HepG2 (cell line): ENCODE measurements around the gene BIK. TPM values are rescaled to one million over a fixed set of nuclear protein-coding genes. Genes with fewer than 3 reads are reported as not detected.

Experiments used
- AGO1 ChIP-seq: fragments of 200-400 bp; formaldehyde crosslinking; IDR thresholded peaks from 2 replicates; pipeline ENCODE4 v1.6.1; 2017; ENCODE audit warnings: mild to moderate bottlenecking, low read depth, low read length, moderate library complexity; ENCODE audit not compliant: poor library complexity, severe bottlenecking
- FOXC1 ChIP-seq: sonication (generic); formaldehyde crosslinking; IDR thresholded peaks from 2 replicates; pipeline ENCODE4 v1.8.0; 2022; ENCODE audit warnings: mild to moderate bottlenecking, missing genetic modification reagents, borderline replicate concordance
- GABPB1 ChIP-seq: IDR thresholded peaks from 2 replicates; pipeline ENCODE4 v1.6.1; 2016; ENCODE audit warnings: mild to moderate bottlenecking, missing genetic modification reagents, moderate library complexity, missing compliant biosample characterization
- HIVEP1 ChIP-seq: sonication (generic); formaldehyde crosslinking; IDR thresholded peaks from 2 replicates; pipeline ENCODE4 v1.4.0; 2020; ENCODE audit warnings: mild to moderate bottlenecking, missing genetic modification reagents
- MYNN ChIP-seq: sonication (generic); formaldehyde crosslinking; IDR thresholded peaks from 2 replicates; pipeline ENCODE4 v1.4.0; 2020; ENCODE audit warnings: mild to moderate bottlenecking, low read depth, missing genetic modification reagents
- TOPORS ChIP-seq: sonication (generic); formaldehyde crosslinking; IDR thresholded peaks from 2 replicates; pipeline ENCODE4 v1.8.0; 2023; ENCODE audit warnings: mild to moderate bottlenecking, missing genetic modification reagents
- ZNF816 ChIP-seq: sonication (generic); formaldehyde crosslinking; IDR thresholded peaks from 2 replicates; pipeline ENCODE4 v1.8.0; 2022; ENCODE audit warnings: missing genetic modification reagents, mild to moderate bottlenecking, borderline replicate concordance
- ZZZ3 ChIP-seq: sonication (generic); formaldehyde crosslinking; IDR thresholded peaks from 2 replicates; pipeline ENCODE4 v1.4.0; 2020; ENCODE audit warnings: missing genetic modification reagents, mild to moderate bottlenecking, borderline replicate concordance
- polyA plus RNA-seq, 8 experiments: library from polyadenylated mRNA; depleted of rRNA in 3 of 8; stranded (reverse) in 7 of 8; unstranded in 1 of 8; fragments of >200 nt; fragmentation: Illumina TruSeq in 4 of 8; extraction: Trizol in 4 of 8; gene quantifications; 2 replicates each; pipeline versions ENCODE4 v1.2.1 to v1.2.3, GENCODE V29; 2011 to 2016; ENCODE audit warnings: low read depth in 4 of 8, missing spikeins in 1 of 8, mixed read lengths in 1 of 8; ENCODE audit not compliant: insufficient read depth in 1 of 8
- total RNA-seq, 5 experiments: library from RNA; depleted of rRNA; stranded (reverse); fragments of >200 nt; fragmentation: Illumina TruSeq; extraction: Trizol; gene quantifications; 2 replicates each; pipeline ENCODE4 v1.2.3, GENCODE V29; 2016; ENCODE audit warnings: low read depth in 1 of 5
- TF ChIP-seq, protein P1 (sequence below): sonication (generic); formaldehyde crosslinking; IDR thresholded peaks from 2 replicates; pipeline ENCODE4 v1.5.1; 2020; ENCODE audit warnings: mild to moderate bottlenecking, missing genetic modification reagents, borderline replicate concordance
- TF ChIP-seq, protein P2 (sequence below): sonication (generic); formaldehyde crosslinking; IDR thresholded peaks from 2 replicates; pipeline ENCODE4 v1.4.0; 2020; ENCODE audit warnings: missing genetic modification reagents, borderline replicate concordance

Gene BIK
- total and polyA plus RNA-seq, 2 of the 13 experiments (the other 11 are each of a cell fraction or from before 2014, with no cell fraction given): 0.54 to 0.80 TPM

- TF ChIP-seq, protein P1, sequence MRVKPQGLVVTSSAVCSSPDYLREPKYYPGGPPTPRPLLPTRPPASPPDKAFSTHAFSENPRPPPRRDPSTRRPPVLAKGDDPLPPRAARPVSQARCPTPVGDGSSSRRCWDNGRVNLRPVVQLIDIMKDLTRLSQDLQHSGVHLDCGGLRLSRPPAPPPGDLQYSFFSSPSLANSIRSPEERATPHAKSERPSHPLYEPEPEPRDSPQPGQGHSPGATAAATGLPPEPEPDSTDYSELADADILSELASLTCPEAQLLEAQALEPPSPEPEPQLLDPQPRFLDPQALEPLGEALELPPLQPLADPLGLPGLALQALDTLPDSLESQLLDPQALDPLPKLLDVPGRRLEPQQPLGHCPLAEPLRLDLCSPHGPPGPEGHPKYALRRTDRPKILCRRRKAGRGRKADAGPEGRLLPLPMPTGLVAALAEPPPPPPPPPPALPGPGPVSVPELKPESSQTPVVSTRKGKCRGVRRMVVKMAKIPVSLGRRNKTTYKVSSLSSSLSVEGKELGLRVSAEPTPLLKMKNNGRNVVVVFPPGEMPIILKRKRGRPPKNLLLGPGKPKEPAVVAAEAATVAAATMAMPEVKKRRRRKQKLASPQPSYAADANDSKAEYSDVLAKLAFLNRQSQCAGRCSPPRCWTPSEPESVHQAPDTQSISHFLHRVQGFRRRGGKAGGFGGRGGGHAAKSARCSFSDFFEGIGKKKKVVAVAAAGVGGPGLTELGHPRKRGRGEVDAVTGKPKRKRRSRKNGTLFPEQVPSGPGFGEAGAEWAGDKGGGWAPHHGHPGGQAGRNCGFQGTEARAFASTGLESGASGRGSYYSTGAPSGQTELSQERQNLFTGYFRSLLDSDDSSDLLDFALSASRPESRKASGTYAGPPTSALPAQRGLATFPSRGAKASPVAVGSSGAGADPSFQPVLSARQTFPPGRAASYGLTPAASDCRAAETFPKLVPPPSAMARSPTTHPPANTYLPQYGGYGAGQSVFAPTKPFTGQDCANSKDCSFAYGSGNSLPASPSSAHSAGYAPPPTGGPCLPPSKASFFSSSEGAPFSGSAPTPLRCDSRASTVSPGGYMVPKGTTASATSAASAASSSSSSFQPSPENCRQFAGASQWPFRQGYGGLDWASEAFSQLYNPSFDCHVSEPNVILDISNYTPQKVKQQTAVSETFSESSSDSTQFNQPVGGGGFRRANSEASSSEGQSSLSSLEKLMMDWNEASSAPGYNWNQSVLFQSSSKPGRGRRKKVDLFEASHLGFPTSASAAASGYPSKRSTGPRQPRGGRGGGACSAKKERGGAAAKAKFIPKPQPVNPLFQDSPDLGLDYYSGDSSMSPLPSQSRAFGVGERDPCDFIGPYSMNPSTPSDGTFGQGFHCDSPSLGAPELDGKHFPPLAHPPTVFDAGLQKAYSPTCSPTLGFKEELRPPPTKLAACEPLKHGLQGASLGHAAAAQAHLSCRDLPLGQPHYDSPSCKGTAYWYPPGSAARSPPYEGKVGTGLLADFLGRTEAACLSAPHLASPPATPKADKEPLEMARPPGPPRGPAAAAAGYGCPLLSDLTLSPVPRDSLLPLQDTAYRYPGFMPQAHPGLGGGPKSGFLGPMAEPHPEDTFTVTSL (CRISPR knock-in tag): 0 out of 2 replicates have a peak, but pooled peaks have one; percentile 30
- TF ChIP-seq, protein P2, sequence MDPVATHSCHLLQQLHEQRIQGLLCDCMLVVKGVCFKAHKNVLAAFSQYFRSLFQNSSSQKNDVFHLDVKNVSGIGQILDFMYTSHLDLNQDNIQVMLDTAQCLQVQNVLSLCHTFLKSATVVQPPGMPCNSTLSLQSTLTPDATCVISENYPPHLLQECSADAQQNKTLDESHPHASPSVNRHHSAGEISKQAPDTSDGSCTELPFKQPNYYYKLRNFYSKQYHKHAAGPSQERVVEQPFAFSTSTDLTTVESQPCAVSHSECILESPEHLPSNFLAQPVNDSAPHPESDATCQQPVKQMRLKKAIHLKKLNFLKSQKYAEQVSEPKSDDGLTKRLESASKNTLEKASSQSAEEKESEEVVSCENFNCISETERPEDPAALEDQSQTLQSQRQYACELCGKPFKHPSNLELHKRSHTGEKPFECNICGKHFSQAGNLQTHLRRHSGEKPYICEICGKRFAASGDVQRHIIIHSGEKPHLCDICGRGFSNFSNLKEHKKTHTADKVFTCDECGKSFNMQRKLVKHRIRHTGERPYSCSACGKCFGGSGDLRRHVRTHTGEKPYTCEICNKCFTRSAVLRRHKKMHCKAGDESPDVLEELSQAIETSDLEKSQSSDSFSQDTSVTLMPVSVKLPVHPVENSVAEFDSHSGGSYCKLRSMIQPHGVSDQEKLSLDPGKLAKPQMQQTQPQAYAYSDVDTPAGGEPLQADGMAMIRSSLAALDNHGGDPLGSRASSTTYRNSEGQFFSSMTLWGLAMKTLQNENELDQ: no peak
- TF ChIP-seq MYNN (no peak), TOPORS (CRISPR knock-in tag) (no peak), ZZZ3 (CRISPR knock-in tag) (no peak), HIVEP1 (CRISPR knock-in tag) (0 out of 2 replicates have a peak, but pooled peaks have one; percentile 19), FOXC1 (CRISPR knock-in tag) (no peak), ZNF816 (no peak), AGO1 (no peak), GABPB1 (peak; percentile 39; the same call in 1 of the 2 replicates)
These were observed 7.7 kb downstream of the BIK start (continued) for GRCh38 chr22:43118024-43118849.
